SK-N-SH (cell line): ENCODE measurements around the gene RAB3A. TPM values are rescaled to one million over a fixed set of nuclear protein-coding genes. Genes with fewer than 3 reads are reported as not detected.

ENCODE experiments used
- CTCF ChIA-PET: fragments of 300-600, 350-600 bp; formaldehyde crosslinking; extraction: SDS; loops from one replicate; lab custom pipeline; 2021; lab: Yijun Ruan, JAX
- POLR2A ChIA-PET: fragments of 350-600 bp; sonication (Branson Sonifier 250); formaldehyde crosslinking; extraction: SDS; loops from one replicate; lab custom pipeline; 2020; ENCODE audit warnings: antibody characterized with exemption, inconsistent platforms; lab: Yijun Ruan, JAX
- DNase-seq: peaks from one replicate; pipeline ENCODE4 v3.0.0; 2012
- H2AFZ ChIP-seq: fragments of 200-600 bp; sonication (generic); 2 replicates; pipeline ENCODE4 v1.8.1; 2016; ENCODE audit warnings: antibody characterized with exemption, mild to moderate bottlenecking, low read depth
- H3F3A ChIP-seq: fragments of 200-600 bp; sonication (generic); replicated peaks from 2 replicates; pipeline ENCODE3; 2016; ENCODE audit warnings: antibody characterized with exemption, mild to moderate bottlenecking; ENCODE audit not compliant: insufficient read depth
- H3K27ac ChIP-seq, 2 experiments: fragments of 200-500 bp in 1 of 2; fragments of 200-600 bp in 1 of 2; sonication (Bioruptor generic) in 1 of 2; sonication (generic), shearing (Covaris generic) in 1 of 2; 2 replicates each; pipeline versions ENCODE4 v1.5.1 to v1.6.1; 2014 to 2016; ENCODE audit warnings: low read depth in 2 of 2, inconsistent platforms in 1 of 2, low read length in 1 of 2, mild to moderate bottlenecking in 1 of 2, mixed read lengths in 1 of 2
- H3K27me3 ChIP-seq: fragments of 200-600 bp; sonication (generic), shearing (Covaris generic); 2 replicates; pipeline ENCODE4 v1.6.1; 2016; ENCODE audit warnings: mixed run types; ENCODE audit not compliant: insufficient read depth
- H3K36me3 ChIP-seq, 2 experiments: fragments of 200-500 bp in 1 of 2; fragments of 200-600 bp in 1 of 2; sonication (Bioruptor generic) in 1 of 2; sonication (generic) in 1 of 2; replicated peaks in 1 of 2; 2 replicates each; pipeline versions ENCODE3 to v1.5.1; 2014 to 2016; ENCODE audit warnings: low read length in 1 of 2, mild to moderate bottlenecking in 1 of 2; ENCODE audit not compliant: insufficient read depth in 2 of 2, control insufficient read depth in 1 of 2
- H3K4me1 ChIP-seq, 2 experiments: fragments of 200-500 bp in 1 of 2; fragments of 200-600 bp in 1 of 2; sonication (Bioruptor generic) in 1 of 2; sonication (generic), shearing (Covaris generic) in 1 of 2; 2 replicates each; pipeline versions ENCODE4 v1.5.1 to v1.6.1; 2014 to 2016; ENCODE audit warnings: low read depth in 1 of 2, low read length in 1 of 2, mixed run types in 1 of 2; ENCODE audit not compliant: insufficient read depth in 2 of 2, control insufficient read depth in 1 of 2
- H3K4me2 ChIP-seq: fragments of 200-600 bp; sonication (generic), shearing (Covaris generic); 2 replicates; pipeline ENCODE4 v1.6.1; 2017; ENCODE audit warnings: mixed run types
- H3K4me3 ChIP-seq, 2 experiments: fragments of 200-500 bp in 1 of 2; fragments of 200-600 bp in 1 of 2; sonication (Bioruptor generic) in 1 of 2; sonication (generic), shearing (Covaris generic) in 1 of 2; 2 replicates each; pipeline versions ENCODE4 v1.5.1 to v1.8.1; 2014 to 2016; ENCODE audit warnings: low read depth in 2 of 2, inconsistent platforms in 1 of 2, low read length in 1 of 2, mild to moderate bottlenecking in 1 of 2, mixed read lengths in 1 of 2, moderate library complexity in 1 of 2
- H3K79me2 ChIP-seq: fragments of 200-600 bp; sonication (generic); 2 replicates; pipeline ENCODE4 v1.8.1; 2017; ENCODE audit warnings: mild to moderate bottlenecking; ENCODE audit not compliant: insufficient read depth
- H3K9ac ChIP-seq: fragments of 200-600 bp; sonication (generic); 2 replicates; pipeline ENCODE4 v1.6.1; 2017; ENCODE audit warnings: mixed run types
- H3K9me2 ChIP-seq: fragments of 200-600 bp; sonication (generic); 2 replicates; pipeline ENCODE4 v1.6.1; 2017; ENCODE audit warnings: mixed run types
- H3K9me3 ChIP-seq: fragments of 200-600 bp; sonication (generic); 2 replicates; pipeline ENCODE4 v1.6.1; 2017; ENCODE audit warnings: mixed run types, mild to moderate bottlenecking, moderate library complexity
- H4K20me1 ChIP-seq: fragments of 200-600 bp; sonication (generic); 2 replicates; pipeline ENCODE4 v1.6.1; 2017; ENCODE audit warnings: mild to moderate bottlenecking, mixed run types; ENCODE audit not compliant: insufficient read depth
- ELF1 ChIP-seq: IDR thresholded peaks from 2 replicates; pipeline ENCODE4 v1.4.0; 2012
- EP300 ChIP-seq, 2 experiments: IDR thresholded peaks; 2 replicates each; pipeline versions ENCODE4 v1.4.0 to v1.6.1; 2012; ENCODE audit warnings: borderline replicate concordance in 1 of 2, low read depth in 1 of 2, low read length in 1 of 2
- FOSL2 ChIP-seq: IDR thresholded peaks from 2 replicates; pipeline ENCODE4 v1.4.0; 2012; ENCODE audit warnings: low read depth, mild to moderate bottlenecking, moderate library complexity, borderline replicate concordance
- FOXM1 ChIP-seq: IDR thresholded peaks from 2 replicates; pipeline ENCODE4 v1.4.0; 2012; ENCODE audit warnings: low read depth, mild to moderate bottlenecking
- GABPA ChIP-seq: IDR thresholded peaks from 2 replicates; pipeline ENCODE4 v1.4.0; 2012; ENCODE audit warnings: low read depth, mild to moderate bottlenecking
- GATA2 ChIP-seq: sonication (generic); formaldehyde crosslinking; IDR thresholded peaks from 2 replicates; pipeline ENCODE4 v1.5.0; 2020; ENCODE audit warnings: mild to moderate bottlenecking, missing genetic modification reagents
- JUND ChIP-seq: IDR thresholded peaks from 2 replicates; pipeline ENCODE4 v1.4.0; 2012
- MXI1 ChIP-seq: IDR thresholded peaks from 2 replicates; pipeline ENCODE4 v1.6.1; 2012; ENCODE audit warnings: mild to moderate bottlenecking, low read depth, low read length, improper control_type of control experiment
- RFX5 ChIP-seq: IDR thresholded peaks from 2 replicates; pipeline ENCODE4 v1.6.1; 2012; ENCODE audit warnings: mild to moderate bottlenecking, improper control_type of control experiment, low read length
- RXRA ChIP-seq: IDR thresholded peaks from 2 replicates; pipeline ENCODE4 v1.4.0; 2012; ENCODE audit warnings: low read depth, mild to moderate bottlenecking, borderline replicate concordance
- SMC3 ChIP-seq: IDR thresholded peaks from 2 replicates; pipeline ENCODE4 v1.6.1; 2012; ENCODE audit warnings: low read depth, low read length, improper control_type of control experiment
- YY1 ChIP-seq: IDR thresholded peaks from 2 replicates; pipeline ENCODE4 v1.4.0; 2012; ENCODE audit warnings: low read depth, mild to moderate bottlenecking
- WGBS: methylation state at CpG from one replicate; pipeline ENCODE4 v1.1.6; 2017; ENCODE audit warnings: low lambda C conversion rate; 5-methylcytosine and 5-hydroxymethylcytosine counted together
- polyA plus RNA-seq, 3 experiments: library from polyadenylated mRNA; depleted of rRNA; stranded (reverse); fragments of >200 nt; gene quantifications; 2 replicates each; pipeline ENCODE4 v1.2.3, GENCODE V29; 2012
- TF ChIP-seq, protein P1 (sequence below): IDR thresholded peaks from 2 replicates; pipeline ENCODE4 v1.6.1; 2012; ENCODE audit warnings: mild to moderate bottlenecking, low read depth, low read length, moderate library complexity
- TF ChIP-seq, protein P2 (sequence below): IDR thresholded peaks from 2 replicates; pipeline ENCODE4; 2012

Gene RAB3A
- polyA plus RNA-seq, 1 of the 3 experiments (the other 2 are of a cell fraction), result 9.7 TPM

DNA sequence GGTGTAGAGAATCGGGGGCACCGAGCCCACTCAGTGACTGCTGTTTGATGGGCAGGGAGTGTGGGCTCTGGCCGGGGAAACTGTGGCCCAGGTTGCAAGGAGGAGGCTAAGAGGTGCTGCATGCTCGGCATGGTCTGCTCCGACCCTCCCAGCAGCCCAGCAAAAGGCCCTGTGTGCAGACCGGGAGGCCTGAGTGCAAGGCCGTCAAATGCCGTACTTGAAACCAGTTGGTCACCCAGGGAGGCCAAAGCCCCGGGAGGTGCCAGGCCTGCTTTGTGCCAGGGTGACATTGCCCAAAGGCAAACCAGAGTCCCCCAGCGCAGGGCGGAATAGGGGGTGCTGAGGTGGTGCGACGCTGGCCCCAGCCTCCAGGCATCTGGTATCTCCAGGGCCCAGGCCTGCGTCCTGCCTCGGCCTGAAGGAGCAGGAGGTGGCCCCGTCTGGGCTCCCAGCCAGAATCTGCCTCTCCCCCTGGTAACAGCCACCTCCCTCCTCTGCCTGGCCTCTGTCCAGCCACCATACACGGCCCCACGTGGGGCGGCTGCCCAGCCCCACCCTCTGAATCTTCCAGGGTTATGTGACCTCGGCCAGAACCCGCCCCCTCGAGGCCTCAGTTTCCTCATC, 46.9 kb downstream of the RAB3A start (continued):
- TF ChIP-seq, protein P1, sequence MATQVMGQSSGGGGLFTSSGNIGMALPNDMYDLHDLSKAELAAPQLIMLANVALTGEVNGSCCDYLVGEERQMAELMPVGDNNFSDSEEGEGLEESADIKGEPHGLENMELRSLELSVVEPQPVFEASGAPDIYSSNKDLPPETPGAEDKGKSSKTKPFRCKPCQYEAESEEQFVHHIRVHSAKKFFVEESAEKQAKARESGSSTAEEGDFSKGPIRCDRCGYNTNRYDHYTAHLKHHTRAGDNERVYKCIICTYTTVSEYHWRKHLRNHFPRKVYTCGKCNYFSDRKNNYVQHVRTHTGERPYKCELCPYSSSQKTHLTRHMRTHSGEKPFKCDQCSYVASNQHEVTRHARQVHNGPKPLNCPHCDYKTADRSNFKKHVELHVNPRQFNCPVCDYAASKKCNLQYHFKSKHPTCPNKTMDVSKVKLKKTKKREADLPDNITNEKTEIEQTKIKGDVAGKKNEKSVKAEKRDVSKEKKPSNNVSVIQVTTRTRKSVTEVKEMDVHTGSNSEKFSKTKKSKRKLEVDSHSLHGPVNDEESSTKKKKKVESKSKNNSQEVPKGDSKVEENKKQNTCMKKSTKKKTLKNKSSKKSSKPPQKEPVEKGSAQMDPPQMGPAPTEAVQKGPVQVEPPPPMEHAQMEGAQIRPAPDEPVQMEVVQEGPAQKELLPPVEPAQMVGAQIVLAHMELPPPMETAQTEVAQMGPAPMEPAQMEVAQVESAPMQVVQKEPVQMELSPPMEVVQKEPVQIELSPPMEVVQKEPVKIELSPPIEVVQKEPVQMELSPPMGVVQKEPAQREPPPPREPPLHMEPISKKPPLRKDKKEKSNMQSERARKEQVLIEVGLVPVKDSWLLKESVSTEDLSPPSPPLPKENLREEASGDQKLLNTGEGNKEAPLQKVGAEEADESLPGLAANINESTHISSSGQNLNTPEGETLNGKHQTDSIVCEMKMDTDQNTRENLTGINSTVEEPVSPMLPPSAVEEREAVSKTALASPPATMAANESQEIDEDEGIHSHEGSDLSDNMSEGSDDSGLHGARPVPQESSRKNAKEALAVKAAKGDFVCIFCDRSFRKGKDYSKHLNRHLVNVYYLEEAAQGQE, result no peak

DNA sequence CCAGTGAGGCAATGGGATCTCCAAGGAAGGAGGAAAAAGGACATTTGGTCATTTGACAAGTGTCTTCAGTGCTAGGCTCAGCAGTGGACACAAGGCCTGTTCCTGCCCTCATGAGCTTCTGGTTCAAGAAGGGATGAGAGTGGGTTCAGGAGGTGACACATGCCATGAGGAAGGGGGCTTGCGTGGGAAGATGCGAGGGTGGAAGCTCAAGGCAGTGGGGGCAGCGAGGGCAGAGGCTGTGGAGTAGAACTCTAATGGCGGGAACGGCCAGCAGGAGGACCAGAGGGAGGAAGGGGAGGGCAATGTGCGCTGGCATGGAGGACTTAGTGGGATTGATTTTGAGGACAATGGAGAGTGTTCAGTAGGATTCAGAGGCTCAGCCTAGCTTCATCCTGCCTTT, 47.6 kb downstream of the RAB3A start:
- TF ChIP-seq, protein P2, sequence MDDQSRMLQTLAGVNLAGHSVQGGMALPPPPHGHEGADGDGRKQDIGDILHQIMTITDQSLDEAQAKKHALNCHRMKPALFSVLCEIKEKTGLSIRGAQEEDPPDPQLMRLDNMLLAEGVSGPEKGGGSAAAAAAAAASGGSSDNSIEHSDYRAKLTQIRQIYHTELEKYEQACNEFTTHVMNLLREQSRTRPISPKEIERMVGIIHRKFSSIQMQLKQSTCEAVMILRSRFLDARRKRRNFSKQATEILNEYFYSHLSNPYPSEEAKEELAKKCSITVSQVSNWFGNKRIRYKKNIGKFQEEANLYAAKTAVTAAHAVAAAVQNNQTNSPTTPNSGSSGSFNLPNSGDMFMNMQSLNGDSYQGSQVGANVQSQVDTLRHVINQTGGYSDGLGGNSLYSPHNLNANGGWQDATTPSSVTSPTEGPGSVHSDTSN, result no peak
- TF ChIP-seq FOXM1 (no peak), ELF1 (no peak), JUND (no peak), EP300 (IDR thresholded peaks at IDR 0.05; ENCODE audit: borderline replicate concordance in 1 of 2, low read depth in 1 of 2, low read length in 1 of 2) (no peak), YY1 (no peak), GATA2 (CRISPR knock-in tag) (no peak), SMC3 (no peak), MXI1 (no peak), GABPA (no peak), RXRA (no peak), FOSL2 (no peak), RFX5 (no peak)
- H3K27me3 ChIP-seq, result no peaks in the 10 kb centered on the region
- H3K4me3 ChIP-seq, result no peak overlapping the region; a peak in 1 of 4 replicates
- no peak for DNase-seq
- no peak overlapping the region for H3K9ac ChIP-seq
- peaks cover 5% of the 10 kb centered on the region; the same call in 1 of the 2 replicates for H4K20me1 ChIP-seq
- H3K79me2 ChIP-seq, result peaks cover 45% of the 10 kb centered on the region
- ChIA-PET POLR2A (no interaction called here), CTCF (interaction anchor here (1.9 kb wide), 1 partner anchor 12 kb away, joined by 5 read pairs; no protein-coding TSS in a partner anchor)
- H3K27ac ChIP-seq, result peak overlapping the region in 1 of 2 experiments; percentile 99; a peak in 2 of 4 replicates
- H3F3A ChIP-seq, result peaks cover 29% of the 10 kb centered on the region
- no peaks in the 10 kb centered on the region for H3K9me3 ChIP-seq
- 97% methylated on average over 6 of the region's 6 CpGs for WGBS
- no peak overlapping the region for H3K4me2 ChIP-seq
- no peaks in the 10 kb centered on the region for H3K9me2 ChIP-seq
- H2AFZ ChIP-seq, result no peak overlapping the region
- H3K36me3 ChIP-seq, result peaks cover 0 to 19% of the 10 kb centered on the region in 2 experiments
- peaks cover 17 to 56% of the 10 kb centered on the region in 2 experiments; a peak in 2 of 4 replicates for H3K4me1 ChIP-seq
